HG03520 (cell line): ENCODE data around the gene DDX10.

Source experiments
- ATAC-seq: cut with Tn5 transposase; IDR thresholded peaks from one replicate; pipeline ENCODE4 v1.9.1; 2021; ENCODE audit warnings: mild to moderate bottlenecking, moderate library complexity; ENCODE audit not compliant: unreplicated experiment

Gene DDX10

DNA sequence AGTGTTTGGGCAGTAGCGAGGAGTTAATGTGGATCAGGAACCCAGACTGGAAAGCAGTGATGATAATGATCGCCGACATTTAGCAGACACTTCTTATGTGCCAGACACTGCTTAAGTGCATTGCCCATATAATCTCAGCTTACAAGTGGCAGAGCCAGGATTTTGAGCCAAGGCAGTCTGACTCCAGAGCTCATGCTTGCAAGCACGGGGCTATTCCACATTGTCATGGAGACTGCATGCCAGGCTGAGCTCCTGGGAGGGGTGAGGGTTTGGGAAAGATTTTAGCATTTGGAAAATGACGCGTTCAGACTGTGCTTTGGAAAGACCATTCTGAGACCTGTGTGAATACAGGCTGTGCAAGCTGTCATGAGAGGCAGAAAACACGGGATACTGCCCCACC is 302.7 kb downstream of the DDX10 start:
- no peak for ATAC-seq

DNA sequence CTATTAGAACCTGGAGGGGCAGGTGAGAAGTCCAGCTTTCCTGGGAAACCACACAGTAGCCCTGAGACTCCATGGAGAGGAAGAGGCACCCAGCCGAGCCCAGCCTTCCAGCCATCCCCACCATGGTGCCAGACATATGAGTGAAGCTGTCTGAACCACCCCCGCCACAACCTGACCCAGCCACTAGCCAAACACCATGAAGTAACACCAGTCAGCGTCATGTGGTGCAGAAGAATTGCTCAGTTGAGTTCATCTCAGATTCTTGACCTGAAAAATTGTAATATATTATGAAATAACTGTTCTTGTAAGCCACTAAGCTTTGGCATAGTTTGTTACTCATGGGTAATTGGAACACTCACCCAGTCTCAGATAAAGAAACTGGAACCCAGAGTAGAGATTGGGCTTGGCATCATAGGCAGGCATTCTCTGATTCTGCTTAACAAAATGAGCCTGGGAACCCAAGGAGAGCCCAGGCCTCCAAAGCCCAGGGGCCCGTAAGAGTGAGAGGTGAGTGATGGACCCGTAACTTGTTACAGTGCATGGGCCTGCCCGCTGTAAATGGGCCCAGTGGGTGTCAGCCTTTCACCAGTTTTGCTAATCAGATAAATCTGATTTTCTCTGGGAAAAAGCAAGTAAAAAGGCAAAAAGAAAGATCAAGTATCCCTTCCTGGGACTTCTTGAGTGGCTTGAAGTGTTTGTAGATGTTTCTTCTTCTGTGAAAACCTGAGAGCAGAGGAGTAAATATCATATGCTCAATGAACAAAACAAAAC is 305.5 kb downstream of the DDX10 start:
- ATAC-seq = no peak

DNA sequence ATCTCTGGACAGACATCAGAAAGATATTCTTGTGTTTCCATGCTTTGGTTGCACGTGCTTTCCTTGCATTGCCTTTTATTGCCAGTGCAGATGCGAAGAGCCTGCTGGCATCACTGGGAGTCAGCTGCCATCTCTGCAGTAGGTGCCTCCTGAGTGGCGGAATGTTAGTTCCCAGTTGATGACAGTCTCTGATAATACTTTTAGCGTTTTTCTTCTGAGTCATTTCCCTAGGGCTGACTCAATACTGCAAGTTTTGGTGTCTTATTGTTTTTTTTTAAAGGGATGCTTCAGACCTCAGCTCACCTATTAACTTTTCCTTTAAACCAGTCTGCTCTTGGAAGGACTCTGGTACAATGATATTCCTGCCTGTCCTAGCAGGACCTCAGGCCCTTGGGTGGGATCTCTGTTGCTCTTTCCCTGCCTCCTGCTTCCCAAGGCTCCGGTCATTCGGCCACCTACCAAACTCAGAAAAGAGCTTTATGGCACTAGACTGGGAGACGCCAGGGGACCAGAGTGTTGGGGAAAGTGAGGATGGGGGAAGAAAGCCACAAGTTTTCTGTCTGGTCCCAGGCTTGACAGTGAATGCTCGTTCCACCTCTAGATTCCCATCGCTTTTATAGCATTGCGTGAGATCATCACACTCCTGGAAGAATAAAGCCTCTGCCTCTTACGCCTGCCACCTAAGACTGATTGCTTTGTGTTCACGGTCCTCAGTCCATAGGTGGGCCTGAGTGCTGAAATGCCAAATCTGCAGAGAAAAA is 308.7 kb downstream of the DDX10 start:
- no peak for ATAC-seq

DNA sequence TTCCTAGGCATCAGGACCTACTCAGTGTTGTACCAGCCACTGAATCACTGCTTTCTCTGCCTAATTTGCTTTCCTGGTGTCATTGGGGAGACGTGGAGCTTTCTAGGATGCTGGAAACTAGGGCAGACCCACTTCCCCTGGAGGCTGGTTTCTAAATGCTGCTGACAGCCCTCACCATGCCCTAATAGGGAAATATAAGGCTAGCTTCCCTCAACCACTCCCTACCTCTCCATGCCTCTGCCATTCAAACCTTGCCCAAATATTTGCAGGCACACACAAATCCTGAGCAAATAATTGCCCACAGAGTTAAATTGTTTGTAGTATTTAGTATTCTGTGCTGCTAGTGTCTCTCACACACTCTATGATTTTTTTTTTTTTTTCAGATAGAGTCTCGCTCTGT is 310.2 kb downstream of the DDX10 start:
- ATAC-seq = no peak

DNA sequence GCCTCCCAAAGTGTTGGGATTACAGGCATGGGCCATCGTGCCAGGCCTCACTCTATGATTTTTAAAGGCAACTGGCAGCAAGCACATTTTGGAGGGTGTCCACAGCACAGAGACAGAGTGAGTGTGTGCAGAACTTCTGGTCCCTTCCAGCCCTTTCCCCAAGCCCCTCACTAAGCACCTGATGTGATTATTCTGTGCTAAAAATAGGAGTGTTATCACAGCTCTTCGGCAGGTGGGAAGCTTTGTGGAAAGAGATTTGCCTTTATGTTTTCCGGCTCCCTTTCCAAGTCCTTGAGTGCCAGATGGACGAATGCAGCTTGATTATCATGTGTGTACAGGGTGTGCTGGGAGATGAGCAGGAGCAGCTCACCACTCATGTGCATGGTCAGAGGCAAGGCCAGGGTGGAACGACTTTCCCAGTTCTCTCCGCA is 310.8 kb downstream of the DDX10 start:
- no peak for ATAC-seq

DNA sequence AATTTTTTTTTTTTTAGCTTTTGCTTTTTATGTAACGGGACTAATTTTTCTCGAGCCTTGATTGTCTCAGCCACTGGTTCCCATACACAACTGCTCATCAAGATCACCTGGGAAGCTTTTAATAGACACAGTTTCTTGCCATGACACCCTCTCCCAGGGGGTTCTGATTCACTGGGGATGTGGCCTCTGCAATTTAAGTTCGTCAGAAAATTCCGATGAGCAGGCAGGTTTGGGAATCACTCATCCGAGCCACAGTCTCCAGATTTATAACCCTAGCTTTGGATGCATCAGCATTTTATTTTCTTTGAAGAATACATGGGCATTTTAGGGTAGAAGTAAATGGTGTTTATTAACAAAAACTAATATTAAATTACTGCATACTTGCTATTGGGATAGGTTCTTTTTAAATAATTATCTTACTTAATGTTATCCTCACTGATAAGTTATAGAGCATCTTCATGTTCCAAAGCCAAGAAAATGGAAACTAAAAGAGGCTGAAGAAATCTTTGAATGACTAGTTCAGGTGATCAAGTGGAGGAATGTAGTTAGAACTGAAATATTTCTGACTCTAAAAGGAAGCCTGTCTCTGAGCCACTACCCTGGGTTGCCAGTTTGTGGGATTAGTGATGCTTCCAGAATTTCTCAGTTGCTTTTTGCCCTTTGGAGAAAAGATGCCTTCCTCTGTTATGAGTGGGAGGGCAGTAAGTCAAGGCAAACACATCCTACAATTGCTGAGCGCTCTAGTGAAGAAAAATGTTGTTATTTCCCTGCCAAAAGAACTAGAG is 319.0 kb downstream of the DDX10 start:
- ATAC-seq = no peak

DNA sequence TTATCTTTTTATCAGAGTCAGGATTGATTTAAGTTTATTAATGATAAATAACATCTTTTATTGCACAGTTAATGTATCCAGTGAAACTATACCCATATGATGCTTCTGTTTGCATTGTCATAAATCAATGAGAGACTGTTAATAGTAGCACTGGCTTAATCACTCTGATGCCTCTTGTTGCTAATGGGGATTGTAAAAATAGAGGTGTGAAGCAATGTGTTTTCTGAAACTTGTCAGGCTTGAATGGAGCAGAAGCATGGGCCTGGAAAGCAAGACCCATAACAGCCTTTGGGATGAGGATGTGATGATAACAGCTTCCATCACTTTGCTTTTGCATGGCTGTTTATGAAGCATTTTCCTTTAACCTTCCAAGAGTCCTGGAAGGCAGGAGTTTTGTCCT is 319.7 kb downstream of the DDX10 start:
- no peak for ATAC-seq

DNA sequence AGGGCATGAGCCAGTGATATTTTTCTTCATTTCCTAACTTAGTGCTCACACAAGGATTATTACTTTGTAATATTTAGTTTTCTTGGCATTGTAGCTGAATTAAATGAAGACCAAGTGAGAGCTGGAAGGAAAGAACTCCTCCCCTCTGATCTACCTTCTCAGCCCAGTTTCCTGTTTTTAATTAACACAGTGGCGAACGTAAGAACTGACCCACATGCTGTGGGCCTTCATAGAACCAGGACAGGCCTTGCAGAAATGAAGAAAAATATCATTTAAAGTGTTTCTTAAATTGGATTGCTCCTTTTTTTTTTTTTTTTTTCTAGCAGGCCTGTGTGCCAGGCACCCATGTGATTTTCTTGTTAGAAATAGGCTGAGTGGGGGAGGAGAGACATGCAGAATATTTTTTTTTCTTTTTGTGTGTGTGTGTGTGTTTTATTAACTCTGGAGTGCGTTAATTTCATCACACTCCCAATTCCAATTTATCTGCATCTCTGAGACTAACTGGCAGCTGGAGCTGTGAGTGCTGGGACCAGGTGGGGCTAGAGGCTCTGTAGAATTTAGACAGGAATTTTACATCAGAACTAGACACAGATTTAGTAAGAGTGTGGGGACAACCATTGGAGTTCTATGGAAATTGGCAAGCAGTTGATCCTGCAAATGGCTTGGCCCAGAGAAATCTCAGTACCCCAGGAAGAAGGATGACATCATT is 320.5 kb downstream of the DDX10 start:
- no peak for ATAC-seq

DNA sequence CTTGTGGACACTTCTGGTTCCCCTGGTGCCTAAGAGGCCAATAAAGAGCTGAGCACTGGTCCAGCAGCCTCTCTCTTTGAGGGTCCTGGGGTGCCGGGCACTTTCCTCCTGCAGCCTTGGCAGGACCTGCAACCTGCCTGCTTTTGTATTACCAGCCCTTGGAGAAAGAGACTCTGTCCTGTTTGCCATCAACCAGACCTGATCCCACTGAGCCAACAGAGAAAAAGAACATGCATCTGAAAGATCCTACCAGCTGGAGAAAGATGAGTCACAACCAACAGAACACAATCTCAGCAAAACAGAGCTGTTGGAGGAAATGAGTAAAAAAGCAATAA is 321.0 kb downstream of the DDX10 start:
- ATAC-seq = no peak
